ENCODE data around the gene FAM149B1.

- TF ChIP-seq CTCF (optimal IDR thresholded peaks at IDR 0.05 in 1 of 3, IDR thresholded peaks at IDR 0.05 in 1 of 3, conservative IDR thresholded peaks at IDR 0.05 in 1 of 3; ENCODE audit: extremely low read depth in 1 of 3, insufficient read depth in 2 of 3, low read length in 3 of 3): no peak
- TF ChIP-seq EZH2 (IDR thresholded peaks at IDR 0.05; ENCODE audit: low read length): no peak
Observed at GRCh38 chr10:73205890-73206289, 38.0 kb downstream of the FAM149B1 start.

All from keratinocyte (primary cell).